CD4-positive, alpha-beta T cell treated with Interleukin-17A for 1 hour (primary cell): ENCODE data around the gene ADNP.

Experiments
- DNase-seq: peaks from one replicate; pipeline ENCODE4 v3.0.0-alpha.2; 2020

Gene ADNP

GRCh38 chr20:50868509-50869495 is 62.4 kb downstream of the ADNP start:
- no peak for DNase-seq

- no peak for DNase-seq
Measured at GRCh38 chr20:50867805-50868204, 63.4 kb downstream of the ADNP start.

- DNase-seq = no peak
Measured at GRCh38 chr20:50866831-50867230, 64.4 kb downstream of the ADNP start.

GRCh38 chr20:50866036-50866685 is 65.1 kb downstream of the ADNP start:
- no peak for DNase-seq

GRCh38 chr20:50865591-50865990 is 65.6 kb downstream of the ADNP start:
- no peak for DNase-seq

GRCh38 chr20:50865114-50865513 is 66.1 kb downstream of the ADNP start:
- DNase-seq = no peak

GRCh38 chr20:50862546-50862945 is 68.7 kb downstream of the ADNP start:
- DNase-seq = no peak

- DNase-seq = no peak
Measured at GRCh38 chr20:50861012-50861411, 70.2 kb downstream of the ADNP start.

- DNase-seq = no peak
Measured at GRCh38 chr20:50859161-50859560, 72.1 kb downstream of the ADNP start.

GRCh38 chr20:50858525-50858924 is 72.7 kb downstream of the ADNP start:
- no peak for DNase-seq

GRCh38 chr20:50857348-50857747 is 73.9 kb downstream of the ADNP start:
- no peak for DNase-seq

- no peak for DNase-seq
Measured at GRCh38 chr20:50856475-50857041, 74.7 kb downstream of the ADNP start.

- no peak for DNase-seq
Measured at GRCh38 chr20:50855498-50856474, 75.5 kb downstream of the ADNP start.

- DNase-seq = no peak
Measured at GRCh38 chr20:50854506-50855249, 76.6 kb downstream of the ADNP start.

- DNase-seq = no peak
Measured at GRCh38 chr20:50852085-50852484, 79.2 kb downstream of the ADNP start.

- DNase-seq = no peak
Measured at GRCh38 chr20:50850721-50851286, 80.4 kb downstream of the ADNP start.

- no peak for DNase-seq
Measured at GRCh38 chr20:50848846-50849673, 82.2 kb downstream of the ADNP start.

- no peak for DNase-seq
Measured at GRCh38 chr20:50848341-50848808, 82.9 kb downstream of the ADNP start.

GRCh38 chr20:50845566-50846215 is 85.5 kb downstream of the ADNP start:
- no peak for DNase-seq
